ENCODE data around the gene RIC3.
A peak's percentile ranks its signal among the peaks of the same experiment; 100 is the strongest.

Gene RIC3, protein sequence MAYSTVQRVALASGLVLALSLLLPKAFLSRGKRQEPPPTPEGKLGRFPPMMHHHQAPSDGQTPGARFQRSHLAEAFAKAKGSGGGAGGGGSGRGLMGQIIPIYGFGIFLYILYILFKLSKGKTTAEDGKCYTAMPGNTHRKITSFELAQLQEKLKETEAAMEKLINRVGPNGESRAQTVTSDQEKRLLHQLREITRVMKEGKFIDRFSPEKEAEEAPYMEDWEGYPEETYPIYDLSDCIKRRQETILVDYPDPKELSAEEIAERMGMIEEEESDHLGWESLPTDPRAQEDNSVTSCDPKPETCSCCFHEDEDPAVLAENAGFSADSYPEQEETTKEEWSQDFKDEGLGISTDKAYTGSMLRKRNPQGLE

DNA sequence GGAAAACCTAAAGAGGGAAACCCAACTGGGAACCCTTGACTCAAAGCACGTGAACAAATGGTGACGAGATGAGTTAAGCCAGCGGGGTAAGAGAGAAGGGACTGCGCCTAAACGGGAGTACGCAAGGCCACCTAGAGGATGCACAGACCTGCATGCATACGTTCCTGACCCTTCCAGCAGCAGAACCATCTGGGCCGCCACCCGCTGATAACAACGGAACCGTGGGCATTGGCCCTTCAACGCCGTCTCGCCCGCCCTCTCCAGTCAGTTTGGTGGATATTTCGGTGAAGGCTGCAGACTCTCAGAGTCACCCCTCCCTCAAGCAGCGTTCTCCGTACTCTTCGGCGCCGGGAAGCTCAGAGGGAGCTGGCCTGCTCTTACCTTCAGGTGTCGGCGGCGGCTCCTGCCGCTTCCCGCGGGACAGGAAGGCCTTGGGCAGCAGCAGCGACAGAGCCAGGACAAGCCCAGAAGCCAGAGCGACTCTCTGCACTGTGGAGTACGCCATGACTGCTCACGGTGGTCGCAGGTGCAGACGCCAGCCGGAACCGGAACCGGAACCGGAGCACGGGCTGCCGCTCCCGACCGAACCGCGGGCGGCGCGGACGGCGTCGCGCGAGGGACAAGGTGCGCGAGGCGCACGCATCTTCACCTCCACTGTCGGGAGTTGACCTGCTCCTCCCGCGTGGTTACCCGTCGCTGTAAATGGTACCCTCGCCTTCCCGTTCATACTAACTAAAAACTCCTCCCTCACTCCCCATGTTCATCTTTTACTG is at the start of gene RIC3:
TSS of gene RIC3 (minus strand) at position 541 of the 773 bp plus-strand sequence. CDS start at position 505, 36 bp downstream.
- peak within 1 kb of the TSS; percentile 87 for H3K27ac Mint-ChIP-seq

DNA sequence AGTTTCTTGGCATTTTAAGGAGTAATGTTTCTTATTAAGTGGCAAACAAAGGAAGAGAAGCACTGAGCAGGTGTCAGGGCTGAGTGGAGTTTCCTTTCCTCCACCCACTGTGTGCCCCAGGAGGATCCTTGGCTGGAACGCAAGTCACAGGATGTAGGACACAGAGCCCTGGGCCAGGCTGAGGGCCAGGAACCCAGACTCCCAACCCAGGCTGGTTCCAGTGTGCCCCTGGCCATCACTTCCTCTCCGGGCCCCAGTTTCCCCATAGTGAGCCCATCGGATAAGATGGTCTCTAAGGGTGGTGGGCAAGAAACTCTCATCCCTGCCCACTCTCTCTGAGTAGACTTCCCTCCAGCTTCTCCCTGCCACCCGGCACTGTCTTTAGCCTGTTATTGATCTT is 49.6 kb upstream of the RIC3 start:
- no peak overlapping the region for H3K27ac Mint-ChIP-seq
- H3K27me3 Mint-ChIP-seq: no peaks in the 10 kb centered on the region
- no peaks in the 10 kb centered on the region for H3K4me1 Mint-ChIP-seq (ENCODE audit: low read depth)
- no peak for DNase-seq
- no peak overlapping the region for H3K4me3 Mint-ChIP-seq
- H3K9me3 Mint-ChIP-seq: no peaks in the 10 kb centered on the region
- H3K36me3 Mint-ChIP-seq (ENCODE audit: low read depth): no peaks in the 10 kb centered on the region

More for the DNA sequence above, at the start of gene RIC3:
- H3K36me3 Mint-ChIP-seq (ENCODE audit: low read depth): peaks cover 14% of the 10 kb centered on the region
- H3K27me3 Mint-ChIP-seq: peaks cover 37% of the 10 kb centered on the region
- no peaks in the 10 kb centered on the region for H3K9me3 Mint-ChIP-seq
- H3K4me3 Mint-ChIP-seq: peak within 1 kb of the TSS; percentile 93
- peaks cover 35% of the 10 kb centered on the region for H3K4me1 Mint-ChIP-seq (ENCODE audit: low read depth)
- DNase-seq: peak; percentile 78

DNA sequence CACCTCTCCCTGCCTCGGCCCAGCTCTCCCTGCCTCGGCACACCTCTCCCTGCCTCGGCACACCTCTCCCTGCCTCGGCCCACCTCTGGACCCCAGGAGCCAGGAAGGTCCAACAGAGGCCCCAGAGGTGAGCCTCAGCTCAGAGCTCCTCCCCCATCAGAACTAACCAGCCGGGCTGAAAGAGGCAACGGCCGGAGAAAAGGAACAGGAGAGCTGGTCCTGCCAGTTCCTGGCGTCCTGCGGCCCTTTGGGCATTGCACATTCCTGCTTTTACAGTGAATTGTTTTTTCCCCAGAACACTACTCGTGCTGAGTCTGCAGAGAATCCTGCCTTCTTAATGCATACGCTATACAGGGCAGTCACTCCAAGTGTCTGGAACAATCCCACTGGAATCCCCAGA is 49.1 kb upstream of the RIC3 start:
- no peaks in the 10 kb centered on the region for H3K27me3 Mint-ChIP-seq
- no peaks in the 10 kb centered on the region for H3K4me1 Mint-ChIP-seq (ENCODE audit: low read depth)
- H3K4me3 Mint-ChIP-seq: no peak overlapping the region
- no peak for DNase-seq
- no peaks in the 10 kb centered on the region for H3K36me3 Mint-ChIP-seq (ENCODE audit: low read depth)
- H3K9me3 Mint-ChIP-seq: no peaks in the 10 kb centered on the region
- H3K27ac Mint-ChIP-seq: no peak overlapping the region

DNA sequence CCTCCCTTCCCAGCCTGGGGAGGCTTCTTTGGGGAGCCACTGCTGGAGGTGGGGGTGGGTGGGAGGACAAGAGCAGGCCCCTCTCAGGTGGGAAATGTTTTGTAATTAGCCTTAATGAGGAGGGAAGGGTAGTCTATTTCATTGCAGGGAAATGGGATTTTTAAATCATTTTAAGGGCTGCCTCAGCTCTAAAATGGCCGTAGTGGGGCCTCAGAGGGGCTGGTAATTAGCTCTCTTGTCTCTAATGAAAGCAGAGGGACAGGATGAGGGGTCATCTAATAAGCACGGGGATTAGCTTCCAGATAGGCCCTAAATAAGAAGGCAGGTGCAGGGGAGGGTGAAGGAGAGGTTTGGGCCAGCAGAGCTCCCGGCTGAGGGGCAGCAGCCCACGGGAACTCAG is 48.3 kb upstream of the RIC3 start:
- no peaks in the 10 kb centered on the region for H3K27me3 Mint-ChIP-seq
- no peaks in the 10 kb centered on the region for H3K36me3 Mint-ChIP-seq (ENCODE audit: low read depth)
- H3K4me1 Mint-ChIP-seq (ENCODE audit: low read depth): no peaks in the 10 kb centered on the region
- no peak overlapping the region for H3K4me3 Mint-ChIP-seq
- DNase-seq: no peak
- no peaks in the 10 kb centered on the region for H3K9me3 Mint-ChIP-seq
- no peak overlapping the region for H3K27ac Mint-ChIP-seq

DNA sequence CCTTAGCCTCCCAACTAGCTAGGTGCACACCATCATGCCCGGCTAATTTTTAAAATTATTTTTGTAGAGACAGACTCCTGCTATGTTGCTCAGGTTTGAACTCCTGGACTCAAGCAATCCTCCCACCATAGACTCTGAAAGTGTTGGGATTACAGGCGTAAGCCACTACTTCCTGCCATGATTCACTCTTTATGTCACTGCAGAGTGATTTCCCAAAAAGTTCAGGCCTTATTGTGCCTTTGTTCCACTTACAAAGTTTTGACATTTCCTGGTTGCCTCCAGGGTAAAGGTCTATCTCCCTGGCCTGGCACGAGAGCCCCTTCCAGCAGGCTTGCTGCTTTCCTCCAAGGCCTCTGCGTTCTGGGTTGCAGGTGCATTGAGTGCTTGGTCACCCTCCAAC is 44.6 kb upstream of the RIC3 start:
- Mint-ChIP-seq H3K36me3 (ENCODE audit: low read depth) (no peaks in the 10 kb centered on the region), H3K27ac (no peak overlapping the region), H3K9me3 (no peaks in the 10 kb centered on the region), H3K4me3 (no peak overlapping the region), H3K27me3 (peaks cover 13% of the 10 kb centered on the region), H3K4me1 (ENCODE audit: low read depth) (no peaks in the 10 kb centered on the region)
- no peak for DNase-seq

DNA sequence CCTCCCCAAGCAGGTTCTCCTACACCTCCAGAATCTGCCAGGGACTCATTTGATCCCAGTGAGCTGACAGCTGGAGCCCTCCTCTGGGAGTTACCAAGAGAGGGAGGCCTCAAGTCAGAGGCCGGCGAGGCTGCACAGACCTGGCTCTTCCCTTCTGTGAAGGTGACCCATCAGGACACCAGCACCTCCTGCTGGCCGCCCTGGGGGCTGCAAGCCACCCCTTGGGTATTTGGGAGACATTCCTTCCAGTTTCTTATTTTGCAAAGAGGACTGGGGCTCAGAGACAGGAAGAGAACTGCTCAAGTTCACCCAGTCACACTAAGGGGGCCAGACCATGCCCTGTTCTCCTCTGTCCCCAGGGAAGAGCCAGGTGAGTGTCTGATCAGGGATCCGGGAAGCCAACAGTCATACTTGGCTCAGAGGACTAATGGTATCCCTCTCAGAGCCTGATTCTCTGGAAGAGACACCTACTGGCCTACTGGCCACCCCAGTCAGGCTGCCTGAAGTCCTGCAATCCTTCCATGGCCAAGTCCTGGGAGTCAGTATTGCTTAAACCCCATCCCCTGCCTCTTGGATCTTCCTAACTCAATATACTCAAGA is 40.5 kb upstream of the RIC3 start:
- Mint-ChIP-seq H3K36me3 (ENCODE audit: low read depth) (no peaks in the 10 kb centered on the region), H3K27me3 (peaks cover 46% of the 10 kb centered on the region), H3K9me3 (no peaks in the 10 kb centered on the region), H3K27ac (no peak overlapping the region), H3K4me3 (no peak overlapping the region), H3K4me1 (ENCODE audit: low read depth) (peaks cover 12% of the 10 kb centered on the region)
- peak; percentile 44 for DNase-seq

DNA sequence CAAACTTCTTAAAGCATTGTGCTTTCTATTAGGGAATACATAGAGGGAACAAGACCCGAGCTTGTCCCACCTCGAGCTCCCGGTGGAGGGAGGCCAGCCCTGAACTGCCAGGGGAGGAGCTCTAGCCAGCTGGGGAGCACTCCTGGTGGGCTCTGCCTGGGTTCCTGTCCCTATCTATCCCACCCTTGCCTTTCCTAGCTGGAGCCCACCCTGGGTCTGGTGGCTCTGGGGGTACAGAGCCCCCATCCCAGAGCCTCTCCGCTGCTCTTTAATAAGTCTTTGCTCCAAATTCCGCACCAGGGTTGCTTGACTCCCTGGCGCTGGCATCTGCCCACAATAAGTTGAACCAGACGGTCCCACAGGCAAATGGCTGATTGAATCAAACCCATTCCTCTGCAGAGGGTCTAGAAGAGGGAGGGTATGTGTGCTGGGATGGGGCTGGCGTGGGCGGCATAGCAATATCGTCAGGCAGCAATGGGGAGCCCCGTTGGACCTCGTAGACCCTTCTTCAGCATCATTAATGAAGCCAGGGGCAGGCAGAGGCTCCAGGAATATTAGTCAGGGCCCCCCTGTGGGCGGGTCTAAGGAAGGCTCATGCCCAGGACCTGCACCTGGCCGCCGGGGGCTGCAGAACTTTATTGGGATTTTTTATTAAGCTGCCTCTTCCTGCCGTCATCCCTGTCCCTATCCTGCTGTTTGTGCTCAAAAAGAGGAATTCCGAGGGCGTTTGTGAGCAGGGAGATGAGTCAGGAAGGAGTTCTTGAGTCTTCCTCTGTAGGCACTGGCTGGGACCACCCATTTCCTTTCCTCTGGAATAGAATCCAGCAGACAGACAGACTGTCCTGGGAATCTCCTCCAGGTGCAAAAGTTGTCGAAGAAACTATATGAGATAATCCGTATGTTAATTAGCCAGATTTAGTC is 38.5 kb upstream of the RIC3 start:
- Mint-ChIP-seq H3K36me3 (ENCODE audit: low read depth) (no peaks in the 10 kb centered on the region), H3K27me3 (peaks cover 55% of the 10 kb centered on the region), H3K4me3 (no peak overlapping the region), H3K27ac (no peak overlapping the region), H3K4me1 (ENCODE audit: low read depth) (peaks cover 12% of the 10 kb centered on the region), H3K9me3 (no peaks in the 10 kb centered on the region)
- DNase-seq: no peak

DNA sequence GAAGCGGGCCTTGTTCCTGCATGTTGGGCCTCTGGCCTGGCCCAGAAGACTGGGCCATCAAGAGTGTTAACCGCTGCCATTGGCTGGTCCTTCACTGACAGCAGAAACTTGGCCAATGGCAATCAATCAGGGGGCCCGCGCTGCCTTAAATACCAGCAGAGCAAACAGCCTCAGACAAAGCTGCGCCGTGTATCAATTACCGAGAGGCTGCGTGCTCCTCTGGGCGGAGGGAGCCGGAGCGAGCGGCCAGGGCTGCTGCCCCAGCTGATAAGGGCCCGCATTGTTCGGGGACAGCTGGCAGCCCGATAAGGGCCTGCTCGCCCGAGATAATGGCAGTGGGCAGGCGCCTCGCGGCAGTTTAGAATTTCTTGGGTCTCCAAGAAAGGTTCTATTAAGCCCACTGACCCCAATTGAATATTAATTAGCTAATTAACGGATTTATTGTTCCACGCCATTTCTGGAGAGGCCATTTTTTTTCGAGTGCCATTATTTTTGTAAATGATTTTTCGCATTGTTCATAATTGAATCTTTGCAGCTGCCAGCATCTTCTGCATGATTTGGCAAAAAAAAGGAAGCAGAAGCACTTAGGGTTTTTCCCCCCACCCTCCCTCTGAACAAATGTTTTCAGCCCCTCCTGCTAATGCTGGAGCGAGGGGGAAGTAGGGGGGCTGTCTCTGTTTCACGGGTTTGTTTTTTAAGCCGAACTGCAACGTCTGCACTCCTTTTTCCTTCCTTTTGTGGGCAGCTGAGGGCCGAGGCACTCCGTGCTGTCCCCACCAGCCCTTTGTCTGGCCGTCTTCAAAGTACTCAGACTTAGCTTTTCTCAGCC is 37.6 kb upstream of the RIC3 start:
- no peak overlapping the region for H3K4me3 Mint-ChIP-seq
- no peak overlapping the region for H3K27ac Mint-ChIP-seq
- H3K9me3 Mint-ChIP-seq: no peaks in the 10 kb centered on the region
- no peak for DNase-seq
- H3K4me1 Mint-ChIP-seq (ENCODE audit: low read depth): peaks cover 12% of the 10 kb centered on the region
- H3K27me3 Mint-ChIP-seq: peaks cover 55% of the 10 kb centered on the region
- no peaks in the 10 kb centered on the region for H3K36me3 Mint-ChIP-seq (ENCODE audit: low read depth)

DNA sequence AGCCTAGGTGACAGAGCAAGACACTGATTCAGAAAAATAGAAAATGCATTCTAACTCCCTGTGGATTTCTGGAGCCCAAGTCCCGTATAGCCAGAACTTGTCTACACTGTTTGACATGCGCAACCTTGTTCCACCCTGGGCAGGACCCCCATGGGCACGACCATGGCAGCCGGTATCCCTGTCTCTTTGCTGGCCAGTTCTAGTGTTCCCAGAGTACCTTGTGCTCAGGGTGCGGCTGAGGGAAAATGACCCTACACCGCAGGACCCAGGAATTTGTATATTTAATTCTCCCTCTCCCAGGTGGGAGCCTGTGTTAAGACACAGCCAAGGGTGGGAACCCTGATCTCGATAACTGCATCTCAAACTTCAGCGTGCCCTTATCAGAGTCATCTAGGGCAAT is 36.7 kb upstream of the RIC3 start:
- H3K4me3 Mint-ChIP-seq: no peak overlapping the region
- no peak for DNase-seq
- peaks cover 12% of the 10 kb centered on the region for H3K4me1 Mint-ChIP-seq (ENCODE audit: low read depth)
- H3K27me3 Mint-ChIP-seq: peaks cover 55% of the 10 kb centered on the region
- no peaks in the 10 kb centered on the region for H3K36me3 Mint-ChIP-seq (ENCODE audit: low read depth)
- H3K27ac Mint-ChIP-seq: no peak overlapping the region
- H3K9me3 Mint-ChIP-seq: no peaks in the 10 kb centered on the region

DNA sequence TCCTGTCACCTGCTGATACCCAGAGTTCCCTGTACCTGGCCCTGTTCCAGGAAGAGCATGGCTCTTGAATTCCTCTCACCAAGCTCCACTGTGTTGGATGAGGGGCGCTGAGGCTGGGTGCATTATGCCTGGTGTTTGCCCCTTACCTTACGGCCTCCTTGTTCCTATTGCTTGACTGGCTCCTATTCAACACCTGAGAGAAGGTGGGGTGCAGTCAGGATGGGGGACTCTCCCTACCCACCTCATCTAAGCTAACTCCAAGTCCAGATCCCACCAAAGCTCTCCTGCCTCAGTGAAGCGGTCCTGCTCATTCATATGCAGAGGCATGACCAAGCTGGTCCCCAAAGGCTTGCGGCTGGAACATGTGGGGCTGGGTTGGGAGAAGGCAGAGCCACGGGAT is 35.8 kb upstream of the RIC3 start:
- Mint-ChIP-seq H3K4me1 (ENCODE audit: low read depth) (peaks cover 12% of the 10 kb centered on the region), H3K27ac (no peak overlapping the region)

DNA sequence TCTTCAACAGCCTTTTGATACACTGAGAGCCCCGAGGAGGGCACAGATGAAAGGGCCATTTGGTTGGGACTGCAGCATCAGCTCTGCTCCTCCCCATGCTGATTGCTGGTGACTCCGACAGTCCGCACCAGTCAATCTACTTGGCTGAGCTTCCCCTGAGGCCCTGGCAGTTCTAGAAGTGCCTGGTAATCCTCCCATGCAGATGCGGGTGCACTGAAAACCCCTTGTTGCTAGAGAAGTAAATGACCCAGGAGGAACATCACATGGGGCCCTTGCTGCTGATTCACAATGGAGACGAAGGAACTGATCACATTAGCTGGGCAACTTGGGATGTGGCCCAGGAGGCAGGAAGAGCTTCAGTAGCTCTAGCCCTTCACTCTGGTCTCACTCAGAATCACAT is 35.2 kb upstream of the RIC3 start:
- Mint-ChIP-seq H3K27me3 (peaks cover 58% of the 10 kb centered on the region), H3K36me3 (ENCODE audit: low read depth) (no peaks in the 10 kb centered on the region), H3K4me1 (ENCODE audit: low read depth) (peaks cover 12% of the 10 kb centered on the region), H3K27ac (no peak overlapping the region), H3K4me3 (no peak overlapping the region), H3K9me3 (no peaks in the 10 kb centered on the region)
- DNase-seq: no peak

More for the DNA sequence above, 35.8 kb upstream of the RIC3 start:
- peaks cover 60% of the 10 kb centered on the region for H3K27me3 Mint-ChIP-seq
- H3K36me3 Mint-ChIP-seq (ENCODE audit: low read depth): no peaks in the 10 kb centered on the region
- no peak overlapping the region for H3K4me3 Mint-ChIP-seq
- H3K9me3 Mint-ChIP-seq: no peaks in the 10 kb centered on the region
- DNase-seq: no peak

DNA sequence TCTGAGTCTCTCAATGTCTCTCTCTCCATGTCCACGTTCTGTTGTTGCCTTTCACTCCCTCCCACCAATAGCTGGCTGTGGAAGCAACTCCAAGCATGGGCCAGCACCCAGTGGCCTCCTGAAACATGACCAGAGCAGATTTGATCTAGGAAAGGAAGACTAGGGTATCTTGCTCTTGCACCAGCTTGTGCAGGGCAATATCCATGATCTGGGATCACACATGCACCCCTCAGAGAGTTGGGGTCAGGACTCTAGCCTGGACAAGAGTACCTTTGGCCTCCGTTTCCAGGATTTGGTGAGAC is 34.5 kb upstream of the RIC3 start:
- no peak overlapping the region for H3K4me3 Mint-ChIP-seq

DNA sequence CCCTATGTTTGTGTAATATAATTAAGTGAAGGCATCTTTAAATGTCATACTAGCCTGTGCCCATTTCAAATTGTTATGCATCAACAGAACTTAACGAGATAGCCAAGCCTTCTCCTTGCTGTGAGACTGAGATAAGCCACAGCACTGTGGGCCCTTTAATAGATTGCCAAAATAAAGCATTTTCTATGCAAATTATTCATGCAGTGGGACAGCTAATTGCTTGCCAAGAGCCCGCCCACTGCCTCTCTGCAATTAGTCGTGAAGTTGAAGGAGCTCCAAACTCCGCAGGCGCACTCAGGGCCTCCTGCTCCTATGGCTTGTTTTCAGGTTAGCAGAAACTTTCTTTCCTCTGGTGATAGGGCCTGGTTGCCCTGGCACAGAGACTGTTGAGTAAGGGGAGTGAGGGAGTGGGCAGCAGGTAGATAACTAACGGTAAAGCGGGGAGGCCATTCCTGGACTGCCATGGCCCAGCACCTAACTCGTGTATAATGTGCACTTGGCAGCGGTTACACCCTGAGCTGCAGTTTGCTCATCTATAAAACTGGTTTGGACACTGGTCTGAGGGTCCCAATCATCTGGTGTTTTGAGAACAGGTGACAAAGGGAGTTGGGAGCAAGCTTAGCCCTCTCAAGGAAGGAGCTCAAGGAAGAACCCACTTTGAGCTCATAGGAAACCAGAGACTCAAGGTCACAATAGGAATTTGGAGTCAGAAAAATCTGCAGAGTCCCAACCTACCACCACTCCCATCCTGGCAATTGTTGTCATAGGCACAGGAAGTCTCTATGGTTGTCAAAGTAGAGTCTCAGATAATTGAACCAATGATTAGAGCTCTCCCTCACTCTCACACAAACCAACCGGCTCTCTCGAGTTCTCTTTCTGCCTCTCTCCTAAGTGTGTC is 33.9 kb upstream of the RIC3 start:
- no peak overlapping the region for H3K27ac Mint-ChIP-seq
- H3K4me1 Mint-ChIP-seq (ENCODE audit: low read depth): peaks cover 12% of the 10 kb centered on the region
- no peaks in the 10 kb centered on the region for H3K36me3 Mint-ChIP-seq (ENCODE audit: low read depth)
- peaks cover 55% of the 10 kb centered on the region for H3K27me3 Mint-ChIP-seq
- H3K9me3 Mint-ChIP-seq: no peaks in the 10 kb centered on the region
- H3K4me3 Mint-ChIP-seq: no peak overlapping the region
- DNase-seq: no peak

More for the DNA sequence above, 34.5 kb upstream of the RIC3 start:
- DNase-seq: no peak
- H3K27ac Mint-ChIP-seq: no peak overlapping the region
- no peaks in the 10 kb centered on the region for H3K9me3 Mint-ChIP-seq
- H3K36me3 Mint-ChIP-seq (ENCODE audit: low read depth): no peaks in the 10 kb centered on the region
- H3K4me1 Mint-ChIP-seq (ENCODE audit: low read depth): peaks cover 12% of the 10 kb centered on the region
- H3K27me3 Mint-ChIP-seq: peaks cover 58% of the 10 kb centered on the region
